Stimulated activated CD8-positive, alpha-beta memory T cell treated with anti-CD3 and anti-CD28 coated beads, Interleukin-7, amount 100 ng/mL, for 24 hours (primary cell): ENCODE measurements around the gene STRBP.

Source experiments
- DNase-seq: peaks from one replicate; pipeline ENCODE4 v3.0.0-alpha.2; 2020; ENCODE audit warnings: low read depth

STRBP gene

DNA sequence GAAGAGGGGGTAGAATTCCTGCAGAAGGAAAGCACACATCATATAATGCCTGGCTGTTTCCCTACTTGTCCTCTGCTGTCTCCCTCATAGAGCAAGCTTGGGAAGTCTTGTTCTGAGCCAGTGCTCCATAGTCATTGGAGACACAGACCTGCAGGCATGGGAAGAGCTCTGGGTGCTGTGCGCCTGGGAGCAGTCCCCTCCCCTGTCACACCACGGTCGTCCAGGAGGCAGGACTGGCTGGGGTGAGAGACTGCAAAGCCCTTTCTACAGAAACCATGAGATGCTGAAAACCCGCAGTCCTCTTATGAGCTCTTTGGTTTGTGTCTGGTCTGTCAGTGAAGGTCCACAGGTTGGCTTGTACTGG is 170.3 kb downstream of the STRBP start:
- DNase-seq: no peak

DNA sequence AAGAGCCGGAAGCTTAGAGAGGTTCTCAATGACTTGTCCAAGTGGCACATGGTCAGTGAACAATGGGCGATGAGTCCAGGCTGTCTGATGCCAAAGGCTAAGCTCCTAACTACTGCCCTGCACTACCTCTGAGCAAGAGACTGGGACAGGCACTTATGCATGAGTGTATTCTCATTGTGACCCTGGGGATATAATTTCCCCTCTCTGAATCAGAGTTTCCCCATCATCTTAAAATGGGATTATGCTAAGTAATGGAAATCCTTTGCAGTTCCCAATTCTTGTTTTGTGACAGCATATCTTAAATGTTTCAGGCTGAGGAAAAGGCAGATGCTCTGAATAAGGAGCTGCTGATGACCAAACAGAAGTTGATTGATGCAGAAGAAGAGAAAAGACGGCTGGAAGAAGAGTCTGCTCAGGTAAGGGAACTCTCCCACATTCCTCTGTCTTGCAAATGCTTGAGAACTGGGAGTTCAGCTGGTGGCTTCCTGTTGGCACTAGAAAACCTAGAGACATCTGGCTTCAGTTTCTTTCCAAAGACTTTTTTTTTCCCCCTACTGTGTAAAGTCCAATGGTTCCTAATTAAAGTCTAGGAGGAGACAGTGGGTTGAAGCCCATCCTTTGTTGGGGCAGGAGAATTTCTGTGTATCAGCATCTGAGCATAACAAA is 170.8 kb downstream of the STRBP start:
- DNase-seq: no peak

DNA sequence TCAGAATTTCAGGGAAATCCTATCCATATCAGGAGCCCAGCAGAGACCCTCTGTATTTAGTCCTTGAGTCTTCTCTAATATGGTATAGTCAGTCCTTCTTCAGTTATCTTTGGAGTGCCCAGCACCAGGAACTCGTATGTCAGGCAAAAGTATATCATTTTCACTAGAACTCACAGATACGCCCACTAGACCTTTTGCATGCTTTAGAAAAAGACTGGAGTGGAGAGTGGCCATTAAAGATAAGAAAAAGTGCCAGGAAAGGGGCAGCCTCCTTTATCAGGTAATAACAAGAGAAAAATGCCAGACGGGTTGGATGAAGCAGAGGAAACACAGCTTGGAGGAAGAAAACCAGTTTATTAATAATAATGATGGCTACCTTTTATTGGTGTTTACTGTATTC is 171.4 kb downstream of the STRBP start:
- no peak for DNase-seq

- no peak for DNase-seq
Observed at GRCh38 chr9:123093141-123093540, 175.2 kb downstream of the STRBP start.

DNA sequence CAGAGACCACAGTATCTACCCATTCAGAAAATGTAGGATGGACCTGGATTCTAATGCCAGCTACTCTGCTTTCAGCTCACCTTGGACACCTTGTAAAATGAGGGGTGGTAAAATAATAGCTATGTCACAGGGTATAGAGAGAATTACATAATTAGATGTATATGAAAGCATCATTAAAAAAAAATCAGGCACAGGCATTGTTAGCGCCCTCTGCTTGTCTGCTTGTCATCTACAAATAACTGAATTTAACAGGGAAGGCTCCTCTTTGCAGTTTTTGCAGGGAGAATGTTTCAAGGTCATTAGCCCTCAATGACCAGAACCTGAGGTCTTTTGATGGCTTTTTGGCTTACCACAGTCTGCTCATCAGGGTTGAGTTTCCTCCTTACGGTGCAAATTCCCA is 176.9 kb downstream of the STRBP start:
- DNase-seq: no peak

DNA sequence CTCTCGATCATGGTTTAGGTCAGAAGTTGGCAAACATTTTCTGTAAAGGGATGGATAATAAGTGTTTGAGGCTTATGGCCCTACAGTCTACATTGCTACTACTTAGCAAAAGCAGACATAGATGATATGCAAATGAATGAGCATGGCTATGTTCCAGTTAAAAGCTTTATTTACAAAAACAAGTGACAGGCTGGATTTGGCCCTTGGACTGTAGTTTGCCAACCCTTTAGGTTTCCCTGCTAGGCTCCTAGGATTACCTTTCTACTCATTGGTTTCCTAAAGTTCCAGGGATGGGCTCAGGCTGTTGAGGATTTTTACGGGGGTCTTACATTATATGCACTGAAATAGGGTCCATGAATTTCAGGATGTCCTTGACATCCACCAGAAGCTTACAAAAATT is 177.4 kb downstream of the STRBP start:
- DNase-seq: no peak

GRCh38 chr9:123090198-123090896 is 178.0 kb downstream of the STRBP start:
- no peak for DNase-seq

GRCh38 chr9:123089790-123090189 is 178.6 kb downstream of the STRBP start:
- DNase-seq: no peak

GRCh38 chr9:123089040-123089439 is 179.3 kb downstream of the STRBP start:
- no peak for DNase-seq

DNA sequence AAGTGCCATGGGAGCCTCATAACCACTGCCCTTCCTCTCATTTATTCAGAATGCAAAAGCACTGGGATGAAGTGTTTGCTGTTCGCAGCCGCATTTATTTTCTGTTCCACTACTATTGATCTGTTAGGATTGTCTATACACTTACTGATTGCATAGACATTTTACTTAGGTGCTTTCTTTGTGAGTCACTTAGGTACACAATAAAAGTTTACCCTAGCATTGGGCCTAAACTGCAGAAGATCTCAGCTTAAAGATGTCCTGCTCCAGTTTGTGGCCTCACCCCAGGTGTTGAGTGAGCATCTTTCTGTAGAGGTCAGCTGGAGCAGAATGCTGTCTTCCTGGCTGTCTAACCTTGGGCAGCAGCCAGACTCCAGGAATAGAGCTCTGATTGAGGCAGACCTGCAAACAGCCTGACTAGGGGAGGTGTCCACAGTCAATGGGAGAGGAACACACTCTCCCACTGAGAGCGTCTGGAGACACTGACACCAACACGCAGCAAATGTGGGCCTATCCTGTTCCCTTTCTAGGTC is 181.0 kb downstream of the STRBP start:
- no peak for DNase-seq

GRCh38 chr9:123085916-123086315 is 182.5 kb downstream of the STRBP start:
- no peak for DNase-seq

GRCh38 chr9:123084256-123084655 is 184.1 kb downstream of the STRBP start:
- DNase-seq: no peak

- DNase-seq: no peak
Observed at GRCh38 chr9:123083680-123084079, 184.7 kb downstream of the STRBP start.

- DNase-seq: no peak
Observed at GRCh38 chr9:123081824-123082223, 186.6 kb downstream of the STRBP start.

GRCh38 chr9:123080444-123080843 is 187.9 kb downstream of the STRBP start:
- DNase-seq: no peak

DNA sequence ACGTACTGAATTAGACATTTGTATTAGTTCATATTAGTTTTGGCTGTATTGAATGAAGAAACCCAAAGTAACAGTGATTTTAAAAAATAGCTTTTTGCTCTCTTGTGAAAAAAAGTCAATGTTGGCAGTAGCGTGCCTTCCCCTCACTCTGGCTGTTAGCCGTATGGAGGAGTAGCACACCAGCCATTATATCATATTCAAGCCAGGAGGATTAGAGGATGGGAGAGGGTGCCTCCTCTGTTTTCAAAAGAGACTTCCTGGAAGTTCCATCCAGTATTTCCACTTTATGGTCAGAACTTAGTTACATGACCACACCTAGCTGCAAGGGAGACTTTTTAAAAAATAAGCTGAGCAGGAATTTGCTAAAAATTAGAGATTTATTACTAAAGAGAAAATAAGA is 193.8 kb downstream of the STRBP start:
- no peak for DNase-seq

DNA sequence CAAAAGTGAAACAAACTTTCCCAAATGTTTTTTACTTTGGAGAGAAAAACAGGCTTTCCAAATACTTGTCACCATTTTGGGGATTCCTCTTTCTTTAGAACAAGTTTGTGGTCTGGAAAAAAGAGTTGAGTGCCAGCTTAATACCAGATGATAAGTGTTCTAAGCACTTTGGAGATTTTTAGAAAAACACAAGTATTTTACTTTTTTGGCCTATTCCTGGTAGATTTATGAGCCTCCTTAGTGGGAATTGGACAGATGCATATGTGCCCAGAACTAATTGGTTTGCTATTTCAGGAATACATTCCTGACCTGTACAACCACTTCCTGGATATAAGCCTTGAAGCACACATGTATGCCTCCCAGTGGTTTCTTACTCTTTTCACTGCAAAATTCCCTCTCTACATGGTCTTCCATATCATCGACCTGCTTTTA is 194.4 kb downstream of the STRBP start:
- no peak for DNase-seq

DNA sequence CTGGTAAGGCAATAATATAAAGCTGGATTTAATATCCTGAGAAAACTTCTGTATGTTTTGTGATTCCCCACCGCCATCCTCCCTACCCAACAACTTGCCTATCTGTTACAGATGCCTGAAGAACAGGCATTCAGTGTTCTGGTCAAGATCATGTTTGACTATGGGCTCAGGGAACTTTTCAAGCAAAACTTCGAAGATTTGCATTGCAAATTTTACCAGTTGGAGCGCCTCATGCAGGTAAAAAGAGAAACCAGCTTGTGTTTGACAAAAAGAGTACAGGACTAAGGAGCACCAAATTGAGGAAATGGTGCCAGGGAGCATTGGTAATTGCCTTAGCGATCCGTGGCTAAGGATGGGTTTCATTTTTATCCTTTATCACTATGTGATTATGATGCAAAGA is 194.9 kb downstream of the STRBP start:
- no peak for DNase-seq

- no peak for DNase-seq
Observed at GRCh38 chr9:123072407-123072995, 195.9 kb downstream of the STRBP start.
